HepG2 (cell line): Measurements from ENCODE around the gene GLG1. TPM values are rescaled to one million over a fixed set of nuclear protein-coding genes. Genes with fewer than 3 reads are reported as not detected.

Source experiments
- ATF1 ChIP-seq: IDR thresholded peaks from 2 replicates; pipeline ENCODE4 v1.6.1; 2016; ENCODE audit warnings: mild to moderate bottlenecking, control low read depth
- CSRNP1 ChIP-seq: sonication (generic); formaldehyde crosslinking; IDR thresholded peaks from 2 replicates; pipeline ENCODE4 v1.8.1; 2023; ENCODE audit warnings: mild to moderate bottlenecking, missing genetic modification reagents
- DRAP1 ChIP-seq: IDR thresholded peaks from 2 replicates; pipeline ENCODE4 v1.6.1; 2016; ENCODE audit warnings: missing genetic modification reagents, missing compliant biosample characterization
- HMGXB3 ChIP-seq: sonication (generic); formaldehyde crosslinking; IDR thresholded peaks from 2 replicates; pipeline ENCODE4 v1.4.0; 2020; ENCODE audit warnings: missing genetic modification reagents, borderline replicate concordance
- SNAI1 ChIP-seq: sonication (generic); formaldehyde crosslinking; IDR thresholded peaks from 2 replicates; pipeline ENCODE4 v1.5.0; 2020; ENCODE audit warnings: mild to moderate bottlenecking, missing genetic modification reagents, borderline replicate concordance
- ZFAT ChIP-seq: sonication (generic); formaldehyde crosslinking; conservative IDR thresholded peaks from 2 replicates; pipeline ENCODE4 v1.8.1; 2023; ENCODE audit warnings: missing genetic modification reagents, inconsistent platforms
- ZFY ChIP-seq: sonication (generic); formaldehyde crosslinking; IDR thresholded peaks from 2 replicates; pipeline ENCODE4 v1.4.0; 2020; ENCODE audit warnings: missing genetic modification reagents
- ZNF235 ChIP-seq: sonication (generic); formaldehyde crosslinking; IDR thresholded peaks from 2 replicates; pipeline ENCODE4 v1.8.1; 2023; ENCODE audit warnings: mild to moderate bottlenecking, missing genetic modification reagents, borderline replicate concordance
- ZNF256 ChIP-seq: sonication (generic); formaldehyde crosslinking; conservative IDR thresholded peaks from 2 replicates; pipeline ENCODE4 v1.4.0; 2020; ENCODE audit warnings: missing genetic modification reagents
- ZNF800 ChIP-seq: sonication (generic); formaldehyde crosslinking; IDR thresholded peaks from 2 replicates; pipeline ENCODE4 v1.4.0; 2020; ENCODE audit warnings: missing genetic modification reagents
- ZSCAN25 ChIP-seq: sonication (generic); formaldehyde crosslinking; IDR thresholded peaks from 2 replicates; pipeline ENCODE4 v1.8.0; 2022; ENCODE audit warnings: mild to moderate bottlenecking, missing genetic modification reagents
- polyA plus RNA-seq, 8 experiments: library from polyadenylated mRNA; depleted of rRNA in 3 of 8; stranded (reverse) in 7 of 8; unstranded in 1 of 8; fragments of >200 nt; fragmentation: Illumina TruSeq in 4 of 8; extraction: Trizol in 4 of 8; gene quantifications; 2 replicates each; pipeline versions ENCODE4 v1.2.1 to v1.2.3, GENCODE V29; 2011 to 2016; ENCODE audit warnings: low read depth in 4 of 8, missing spikeins in 1 of 8, mixed read lengths in 1 of 8; ENCODE audit not compliant: insufficient read depth in 1 of 8
- total RNA-seq, 5 experiments: library from RNA; depleted of rRNA; stranded (reverse); fragments of >200 nt; fragmentation: Illumina TruSeq; extraction: Trizol; gene quantifications; 2 replicates each; pipeline ENCODE4 v1.2.3, GENCODE V29; 2016; ENCODE audit warnings: low read depth in 1 of 5

GLG1 gene
- total and polyA plus RNA-seq, 2 of the 13 experiments (the other 11 are each of a cell fraction or from before 2014, with no cell fraction given) = 87.7 to 141 TPM

GRCh38 chr16:74591876-74592650 is 14.9 kb downstream of the GLG1 start (continued):
- no peak for TF ChIP-seq HMGXB3 (CRISPR knock-in tag)
- no peak for TF ChIP-seq ZFAT (CRISPR knock-in tag)
- TF ChIP-seq ZFY = no peak
- no peak for TF ChIP-seq ZNF235 (CRISPR knock-in tag)
- TF ChIP-seq DRAP1 (CRISPR knock-in tag) = no peak
- no peak for TF ChIP-seq ZNF800 (CRISPR knock-in tag)
- no peak for TF ChIP-seq ATF1 (CRISPR knock-in tag)
- no peak for TF ChIP-seq CSRNP1
- TF ChIP-seq ZSCAN25 (CRISPR knock-in tag) = no peak
- TF ChIP-seq SNAI1 (CRISPR knock-in tag) = no peak
- no peak for TF ChIP-seq ZNF256 (CRISPR knock-in tag)
